Stimulated activated CD8-positive, alpha-beta memory T cell treated with anti-CD3 and anti-CD28 coated beads, Interleukin-15, amount 100 ng/mL, for 24 hours (primary cell): Measurements from ENCODE around the gene B3GNT8.
A peak's percentile ranks its signal among the peaks of the same experiment; 100 is the strongest.
"Not testable (repeated sequence)": the region's sequence is repeated elsewhere in the genome, so short reads cannot be mapped to it uniquely, and the experiment has no call there.

ENCODE experiments used
- DNase-seq: peaks from one replicate; pipeline ENCODE4 v3.0.0-alpha.2; 2020; ENCODE audit warnings: low read depth

Gene B3GNT8

GRCh38 chr19:41435936-41436673 is 8.9 kb upstream of the B3GNT8 start:
- DNase-seq = no peak

DNA sequence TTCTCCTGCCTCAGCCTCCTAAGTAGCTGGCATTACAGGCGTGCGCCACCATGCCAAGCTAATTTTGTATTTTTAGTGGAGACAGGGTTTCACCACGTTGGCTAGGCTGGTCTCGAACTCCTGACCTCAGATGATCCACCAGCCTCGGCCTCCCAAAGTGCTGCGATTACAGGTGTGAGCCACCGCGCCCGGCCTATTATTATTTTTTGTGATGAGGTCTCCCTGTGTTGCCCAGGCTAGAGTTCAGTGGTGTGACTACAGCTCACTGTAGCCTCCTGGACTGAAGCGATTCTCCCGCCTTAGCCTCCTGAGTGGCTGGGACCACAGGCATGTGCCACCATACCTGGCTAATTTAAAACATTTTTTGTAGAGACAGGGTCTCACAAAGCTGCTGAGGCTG is 8.2 kb upstream of the B3GNT8 start:
- not testable (repeated sequence) for DNase-seq

DNA sequence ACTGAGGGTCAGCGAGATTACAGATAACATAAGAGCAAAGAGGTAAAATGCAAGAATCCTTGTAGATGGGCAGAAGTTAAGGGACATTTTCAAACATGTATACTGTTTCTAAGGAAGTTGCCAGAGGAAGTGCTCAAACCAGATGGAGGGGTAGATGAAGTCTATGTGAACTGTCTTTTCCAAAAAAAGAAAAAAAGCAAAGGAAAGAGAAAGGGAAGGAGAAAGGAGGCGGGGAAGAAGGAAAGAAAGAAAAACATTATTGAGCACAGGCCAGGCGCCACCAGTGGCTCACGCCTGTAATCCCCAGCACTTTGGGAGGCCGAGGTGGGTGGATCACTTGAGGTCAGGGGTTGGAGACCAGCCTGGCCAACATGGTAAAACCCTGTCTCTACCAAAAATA is 7.3 kb upstream of the B3GNT8 start:
- DNase-seq = no peak

- no peak for DNase-seq
Measured at GRCh38 chr19:41433171-41433570, 6.0 kb upstream of the B3GNT8 start.

- DNase-seq = no peak
Measured at GRCh38 chr19:41431426-41432386, 4.5 kb upstream of the B3GNT8 start.

DNA sequence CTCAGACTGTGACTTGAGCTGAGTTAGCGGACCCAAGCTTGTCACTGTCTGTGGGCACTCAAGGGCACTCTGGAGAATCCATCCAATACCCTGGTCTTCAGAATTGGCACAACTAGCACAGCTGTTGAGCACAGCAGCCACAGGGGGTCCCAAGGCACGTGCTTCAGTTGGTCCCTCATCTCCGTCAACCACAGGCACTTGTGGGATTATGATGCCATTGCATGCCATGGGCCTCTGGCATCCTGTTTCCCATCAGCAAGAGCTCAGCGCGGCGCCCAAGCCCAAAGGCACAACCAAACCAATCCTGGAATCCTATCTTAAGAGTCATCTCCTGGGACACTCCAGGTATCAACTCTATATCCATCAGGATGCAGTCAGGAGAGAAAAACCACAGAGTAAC is 3.7 kb upstream of the B3GNT8 start:
- no peak for DNase-seq

DNA sequence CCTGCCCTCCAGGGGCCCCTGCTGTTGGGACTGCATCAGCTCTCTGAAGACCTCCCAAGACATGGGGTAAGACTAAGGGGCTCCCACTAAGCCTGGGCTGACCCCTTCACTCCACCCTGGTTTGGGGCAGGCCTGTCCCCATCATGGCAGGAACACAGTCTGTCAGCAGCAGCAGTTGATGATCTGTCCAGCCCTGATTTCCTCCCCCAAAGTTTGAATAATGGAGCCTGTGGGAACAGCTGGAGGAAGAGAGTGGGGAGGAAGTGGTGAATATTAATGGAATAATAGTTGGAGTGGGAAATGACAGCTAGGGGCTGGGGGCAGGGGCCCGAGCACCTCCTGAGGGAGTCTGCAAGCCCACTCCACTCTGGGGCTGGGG is 1.3 kb upstream of the B3GNT8 start:
- no peak for DNase-seq

- peak; percentile 13 for DNase-seq
Measured at GRCh38 chr19:41427647-41428480, 690 bp upstream of the B3GNT8 start.

DNA sequence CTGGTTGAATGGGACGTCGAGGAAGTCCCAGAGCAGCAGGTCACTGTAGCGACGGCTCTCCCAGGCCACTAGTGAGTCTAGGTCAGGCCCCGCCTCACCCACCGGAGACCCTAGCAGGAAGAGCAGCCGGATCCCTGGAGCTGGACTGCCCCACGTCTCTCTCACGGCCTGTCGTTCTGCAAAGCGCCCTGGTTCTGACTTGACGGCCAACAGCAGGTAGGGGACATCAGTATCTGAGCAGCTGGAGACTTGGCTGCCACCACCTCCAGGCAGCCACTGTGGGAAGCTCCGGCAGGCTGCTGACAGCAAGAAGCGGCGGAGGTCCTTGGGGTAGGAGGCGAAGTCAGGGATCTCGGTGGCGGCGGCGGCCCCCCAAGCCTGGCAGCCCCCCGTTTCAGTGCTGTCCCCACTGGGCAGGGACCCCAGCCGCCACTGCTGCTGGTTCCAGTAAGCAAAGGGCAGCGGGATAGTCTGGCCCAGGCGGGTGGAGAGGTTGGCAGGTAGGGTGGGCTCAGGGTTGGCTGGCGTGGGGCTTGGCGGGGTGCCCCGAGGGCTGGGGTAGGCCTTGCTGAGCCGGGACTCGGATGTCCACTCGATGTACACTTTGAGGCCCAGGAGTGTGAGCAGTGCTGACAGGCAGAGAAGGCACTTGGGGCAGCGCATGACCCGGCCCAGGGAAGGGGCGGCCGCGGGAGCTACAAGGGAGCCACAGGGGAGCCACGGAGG is 895 bp downstream of the B3GNT8 start:
- no peak for DNase-seq

- no peak for DNase-seq
Measured at GRCh38 chr19:41425174-41426115, 1.7 kb downstream of the B3GNT8 start.

DNA sequence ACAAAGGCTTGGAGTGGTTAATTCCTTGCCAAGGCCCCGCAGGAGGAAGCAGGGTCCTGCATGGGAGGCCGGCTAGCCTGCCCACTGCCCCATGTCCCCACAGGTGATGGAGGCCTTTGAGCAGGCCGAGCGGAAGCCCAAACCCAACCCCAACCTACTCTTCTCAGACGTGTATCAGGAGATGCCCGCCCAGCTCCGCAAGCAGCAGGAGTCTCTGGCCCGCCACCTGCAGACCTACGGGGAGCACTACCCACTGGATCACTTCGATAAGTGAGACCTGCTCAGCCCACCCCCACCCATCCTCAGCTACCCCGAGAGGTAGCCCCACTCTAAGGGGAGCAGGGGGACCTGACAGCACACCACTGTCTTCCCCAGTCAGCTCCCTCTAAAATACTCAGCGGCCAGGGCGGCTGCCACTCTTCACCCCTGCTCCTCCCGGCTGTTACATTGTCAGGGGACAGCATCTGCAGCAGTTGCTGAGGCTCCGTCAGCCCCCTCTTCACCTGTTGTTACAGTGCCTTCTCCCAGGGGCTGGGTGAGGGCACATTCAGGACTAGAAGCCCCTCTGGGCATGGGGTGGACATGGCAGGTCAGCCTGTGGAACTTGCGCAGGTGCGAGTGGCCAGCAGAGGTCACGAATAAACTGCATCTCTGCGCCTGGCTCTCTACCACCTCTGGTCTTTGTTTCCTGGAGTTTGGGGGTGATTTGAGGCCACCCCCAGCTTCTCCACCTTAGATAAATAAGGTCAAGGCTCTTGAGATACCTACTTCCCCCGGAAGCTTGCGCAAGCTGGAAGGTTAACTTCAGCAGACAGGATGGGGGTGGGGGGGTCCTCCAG is 2.6 kb downstream of the B3GNT8 start:
- DNase-seq = no peak

- no peak for DNase-seq
Measured at GRCh38 chr19:41422955-41423354, 4.2 kb downstream of the B3GNT8 start.

DNA sequence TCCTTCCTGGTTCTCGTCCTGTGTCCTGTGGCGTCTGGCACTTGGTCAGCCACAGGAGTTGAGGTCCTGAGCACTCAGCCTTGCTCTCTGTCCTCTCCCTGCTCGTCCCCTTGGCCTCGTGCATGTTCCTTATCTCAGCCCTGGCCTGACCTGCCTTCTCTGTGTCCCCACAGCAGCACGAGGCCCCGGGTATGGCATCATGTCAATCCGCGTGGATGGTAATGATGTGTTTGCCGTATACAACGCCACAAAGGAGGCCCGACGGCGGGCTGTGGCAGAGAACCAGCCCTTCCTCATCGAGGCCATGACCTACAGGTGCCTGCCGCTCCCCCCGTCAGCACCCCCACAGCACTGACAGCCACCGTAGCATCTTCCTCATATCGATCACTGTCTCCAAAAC is 4.7 kb downstream of the B3GNT8 start:
- DNase-seq = no peak

GRCh38 chr19:41421973-41422372 is 5.2 kb downstream of the B3GNT8 start:
- no peak for DNase-seq

- DNase-seq = no peak
Measured at GRCh38 chr19:41421314-41421713, 5.9 kb downstream of the B3GNT8 start.

DNA sequence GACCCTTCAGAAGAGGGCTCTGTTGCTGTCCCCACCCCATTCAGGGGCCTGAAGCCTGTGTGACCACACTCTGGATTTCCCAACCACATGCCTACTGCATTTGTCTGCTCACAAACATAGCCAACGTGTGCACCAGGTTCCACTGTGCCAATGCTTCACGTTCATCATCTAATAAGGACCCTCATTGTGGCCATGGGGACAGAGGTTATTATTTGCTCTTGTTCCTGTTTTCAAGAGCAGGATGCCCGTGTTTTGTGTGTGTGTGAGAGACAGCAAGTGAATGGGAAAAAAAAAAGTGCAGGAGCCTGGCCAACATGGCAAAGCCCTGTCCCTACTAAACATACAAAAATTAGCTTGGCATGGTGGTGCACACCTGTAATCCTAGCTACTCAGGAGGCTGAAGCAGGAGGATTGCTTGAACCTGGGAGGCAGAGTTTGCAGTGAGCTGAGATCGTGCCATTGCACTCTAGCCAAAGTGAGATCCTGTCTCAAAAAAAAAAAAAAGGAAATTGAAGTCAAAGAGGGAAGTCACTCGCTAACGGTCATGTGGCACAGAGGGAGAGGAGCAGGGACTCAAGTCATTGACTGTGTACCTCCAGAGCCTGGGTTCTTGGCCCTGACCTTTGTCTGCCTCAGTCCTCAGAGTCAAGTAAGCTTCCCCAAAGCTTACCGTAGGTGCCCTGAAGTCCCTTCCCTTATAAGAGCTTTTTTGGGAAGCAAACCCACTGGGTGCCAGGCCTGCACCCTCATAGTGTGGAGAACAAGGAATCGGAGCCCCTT is 6.9 kb downstream of the B3GNT8 start:
- no peak for DNase-seq

- no peak for DNase-seq
Measured at GRCh38 chr19:41416194-41416674, 10.9 kb downstream of the B3GNT8 start.

GRCh38 chr19:41415154-41415571 is 12.0 kb downstream of the B3GNT8 start:
- DNase-seq = no peak

DNA sequence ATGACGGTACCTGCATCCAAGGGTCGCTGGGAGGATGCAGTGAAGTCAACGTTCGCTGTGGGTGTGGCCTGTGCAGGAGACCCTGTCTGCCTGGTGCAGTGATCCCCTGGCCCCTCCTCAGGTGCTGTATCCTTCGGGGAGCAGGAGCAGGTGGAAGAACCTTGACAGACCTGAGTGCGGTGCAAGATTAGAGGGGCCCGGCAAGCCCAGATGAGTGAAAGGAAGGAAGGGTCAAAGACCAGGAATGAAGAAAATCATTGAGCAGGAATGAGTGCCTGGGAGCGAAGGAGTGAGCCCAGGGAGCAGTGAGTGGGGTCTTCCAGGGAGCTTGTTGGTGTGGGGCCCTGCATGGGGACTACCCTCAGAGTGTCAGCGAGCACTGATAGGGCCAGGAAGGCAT is 12.7 kb downstream of the B3GNT8 start:
- DNase-seq = no peak
